Fibroblast of pulmonary artery (primary cell): ENCODE measurements around the gene RHOT2.

Experiments used
- DNase-seq: peaks from one replicate; pipeline ENCODE4 v3.0.0-alpha.2; 2010; ENCODE audit warnings: low read depth
- H3K4me3 ChIP-seq: replicated peaks from 2 replicates; pipeline ENCODE4 v1.5.1; 2011; ENCODE audit warnings: low read depth, mild to moderate bottlenecking, control low read depth, low read length, moderate library complexity
- CTCF ChIP-seq: IDR thresholded peaks from 2 replicates; pipeline ENCODE4 v1.5.1; 2011; ENCODE audit warnings: mild to moderate bottlenecking, control low read depth, low read length, inconsistent platforms; ENCODE audit errors: missing control alignments

The RHOT2 gene

DNA sequence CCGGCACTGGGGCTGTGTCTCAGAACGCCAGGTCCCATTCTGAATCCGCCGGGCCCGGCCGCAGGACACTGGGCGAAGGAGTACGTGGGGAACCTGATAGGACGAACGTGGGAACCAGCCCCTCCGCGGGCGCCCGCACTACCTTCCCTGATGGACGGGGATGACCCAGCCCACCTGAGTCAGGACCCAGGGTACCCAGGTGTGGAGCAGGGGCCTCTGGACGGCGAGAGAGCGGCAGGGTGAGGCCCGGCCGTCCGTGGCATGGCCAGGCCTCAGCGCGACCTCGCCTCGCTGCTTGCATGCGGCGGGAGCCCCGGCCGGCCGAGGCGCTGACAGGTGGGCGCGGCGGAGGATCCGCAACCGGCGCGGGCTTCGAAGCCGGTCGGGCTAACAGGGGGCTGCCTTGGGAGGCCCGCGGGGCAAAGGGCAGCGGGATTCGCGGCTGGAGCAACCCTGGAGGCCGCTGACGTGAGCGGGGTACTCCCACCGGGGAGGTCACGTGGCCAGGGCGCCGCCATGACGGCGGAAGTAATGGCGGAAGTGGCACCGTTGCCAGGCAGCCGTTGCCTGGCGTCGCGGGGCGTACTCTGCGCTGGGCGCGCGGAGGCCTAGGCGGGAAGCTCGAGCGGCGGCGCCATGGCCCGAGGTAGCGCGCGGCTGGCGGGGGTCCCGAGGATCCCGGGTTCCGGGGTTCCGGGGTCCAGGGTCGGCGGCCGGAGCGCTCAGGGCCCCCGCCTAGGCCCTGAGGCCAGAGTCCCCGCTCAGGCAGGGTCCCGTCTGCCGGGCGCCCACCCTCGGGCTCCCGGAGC, 18.9 kb upstream of the RHOT2 start, which contains the start of gene WDR90:
TSS of gene WDR90 (plus strand) at position 585 of the 809 bp plus-strand sequence. CDS start at position 637, 52 bp downstream.
- H3K4me3 ChIP-seq = peak within 1 kb of the TSS; percentile 67
- TF ChIP-seq CTCF = no peak

GRCh38 chr16:649631-650030, 18.3 kb upstream of the RHOT2 start:
- no peak for DNase-seq
- H3K4me3 ChIP-seq = peak overlapping the region; percentile 67
- TF ChIP-seq CTCF = no peak

More for the DNA sequence above, 18.9 kb upstream of the RHOT2 start, which contains the start of gene WDR90:
- DNase-seq = peak; percentile 91

DNA sequence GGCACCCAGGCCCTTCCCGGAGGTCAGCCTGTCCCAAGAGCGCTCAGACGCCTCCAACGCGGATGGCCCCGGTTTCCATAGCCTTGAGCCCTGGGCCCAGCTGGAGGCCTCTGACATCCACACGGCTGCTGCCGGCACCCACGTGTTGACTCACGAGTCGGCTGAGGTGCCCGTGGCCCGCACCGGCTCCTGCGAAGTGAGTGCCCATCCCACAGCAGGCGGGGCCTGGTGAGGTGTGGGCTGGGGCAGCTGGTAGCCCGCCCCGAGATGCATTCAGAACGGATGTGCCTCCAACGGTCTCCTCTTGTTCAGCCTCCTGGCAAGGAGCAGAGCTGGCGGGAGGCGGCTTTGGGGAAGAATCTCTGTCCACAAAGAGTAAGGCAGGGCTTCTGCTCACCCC, 16.1 kb upstream of the RHOT2 start:
- H3K4me3 ChIP-seq = no peak overlapping the region
- no peak for DNase-seq
- no peak for TF ChIP-seq CTCF

- DNase-seq = no peak
- no peak for TF ChIP-seq CTCF
- H3K4me3 ChIP-seq = no peak overlapping the region
Measured at GRCh38 chr16:652454-653305, 15.3 kb upstream of the RHOT2 start.

GRCh38 chr16:654034-654433, 13.9 kb upstream of the RHOT2 start:
- H3K4me3 ChIP-seq = no peak overlapping the region
- TF ChIP-seq CTCF = no peak
- no peak for DNase-seq

DNA sequence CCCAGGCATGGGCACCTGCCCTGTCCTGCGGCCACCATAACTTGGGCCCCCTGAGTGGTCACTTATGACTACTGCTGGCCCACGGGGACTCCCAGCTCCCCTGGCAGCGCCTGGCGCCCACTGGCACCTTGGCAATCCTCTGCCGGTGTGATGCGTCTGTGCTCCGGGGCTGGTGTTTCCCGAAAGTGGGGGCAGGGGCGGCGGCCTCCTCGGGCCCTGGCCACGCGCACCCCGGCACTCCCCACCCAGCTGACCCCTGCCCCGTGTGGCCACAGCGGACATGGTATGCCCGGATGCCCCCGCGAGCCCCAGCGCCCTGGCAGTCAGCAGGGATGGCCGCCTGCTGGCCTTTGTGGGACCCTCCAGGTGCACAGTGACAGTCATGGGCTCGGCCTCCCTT, 10.4 kb upstream of the RHOT2 start:
- TF ChIP-seq CTCF = no peak
- no peak overlapping the region for H3K4me3 ChIP-seq
- DNase-seq = no peak
